HepG2 (cell line): ENCODE measurements around the gene ADAMTS4. TPM values are rescaled to one million over a fixed set of nuclear protein-coding genes. Genes with fewer than 3 reads are reported as not detected.
A peak's percentile ranks its signal among the peaks of the same experiment; 100 is the strongest.

Source experiments
- CHCHD3 ChIP-seq: sonication (generic); formaldehyde crosslinking; IDR thresholded peaks from 2 replicates; pipeline ENCODE4 v1.8.0; 2022; ENCODE audit warnings: mild to moderate bottlenecking, missing genetic modification reagents, moderate library complexity
- FOXK2 ChIP-seq: fragments of 450-650 bp; IDR thresholded peaks from 2 replicates; pipeline ENCODE4 v1.6.1; 2016
- GFI1 ChIP-seq: sonication (generic); formaldehyde crosslinking; IDR thresholded peaks from 2 replicates; pipeline ENCODE4 v1.5.0; 2020; ENCODE audit warnings: missing genetic modification reagents, mild to moderate bottlenecking, borderline replicate concordance
- GZF1 ChIP-seq: sonication (generic); formaldehyde crosslinking; IDR thresholded peaks from 2 replicates; pipeline ENCODE4 v1.5.1; 2020; ENCODE audit warnings: mild to moderate bottlenecking, missing genetic modification reagents
- HMG20A ChIP-seq: IDR thresholded peaks from 2 replicates; pipeline ENCODE4 v1.6.1; 2016; ENCODE audit warnings: borderline replicate concordance
- HNRNPL ChIP-seq: fragments of 200-400 bp; formaldehyde crosslinking; IDR thresholded peaks from 2 replicates; pipeline ENCODE4 v1.6.1; 2017; ENCODE audit warnings: mild to moderate bottlenecking, low read depth, low read length
- JUN ChIP-seq: sonication (generic); formaldehyde crosslinking; IDR thresholded peaks from 2 replicates; pipeline ENCODE4 v1.4.0; 2020; ENCODE audit warnings: mild to moderate bottlenecking, missing genetic modification reagents
- KAT8 ChIP-seq: IDR thresholded peaks from 2 replicates; pipeline ENCODE4 v1.6.1; 2016; ENCODE audit warnings: missing genetic modification reagents, missing compliant biosample characterization
- SRSF1 ChIP-seq: fragments of 200-400 bp; formaldehyde crosslinking; optimal IDR thresholded peaks from 2 replicates; pipeline ENCODE3; 2017; ENCODE audit warnings: mild to moderate bottlenecking, low read depth, low read length, moderate library complexity
- SRY ChIP-seq: sonication (generic); formaldehyde crosslinking; IDR thresholded peaks from 2 replicates; pipeline ENCODE4 v1.8.0; 2022; ENCODE audit warnings: mild to moderate bottlenecking, missing genetic modification reagents
- STAT5B ChIP-seq: sonication (generic); formaldehyde crosslinking; IDR thresholded peaks from 2 replicates; pipeline ENCODE4 v1.4.0; 2020; ENCODE audit warnings: missing genetic modification reagents
- ZC3H13 ChIP-seq: sonication (generic); formaldehyde crosslinking; IDR thresholded peaks from 2 replicates; pipeline ENCODE4 v1.8.1; 2023; ENCODE audit warnings: mild to moderate bottlenecking, missing genetic modification reagents, moderate library complexity
- ZEB1 ChIP-seq: IDR thresholded peaks from 2 replicates; pipeline ENCODE4 v1.6.1; 2012; ENCODE audit warnings: mild to moderate bottlenecking, low read depth, inconsistent platforms; ENCODE audit not compliant: insufficient replicate concordance
- ZFX ChIP-seq: sonication (generic); formaldehyde crosslinking; IDR thresholded peaks from 2 replicates; pipeline ENCODE4 v1.4.0; 2020; ENCODE audit warnings: mild to moderate bottlenecking, low read depth, missing genetic modification reagents, moderate library complexity
- ZNF629 ChIP-seq: sonication (generic); formaldehyde crosslinking; conservative IDR thresholded peaks from 2 replicates; pipeline ENCODE4 v1.5.0; 2020; ENCODE audit warnings: missing genetic modification reagents
- ZNF703 ChIP-seq: sonication (generic); formaldehyde crosslinking; IDR thresholded peaks from 2 replicates; pipeline ENCODE4 v1.5.1; 2020; ENCODE audit warnings: missing genetic modification reagents, mild to moderate bottlenecking, moderate library complexity, borderline replicate concordance
- polyA plus RNA-seq, 8 experiments: library from polyadenylated mRNA; depleted of rRNA in 3 of 8; stranded (reverse) in 7 of 8; unstranded in 1 of 8; fragments of >200 nt; fragmentation: Illumina TruSeq in 4 of 8; extraction: Trizol in 4 of 8; gene quantifications; 2 replicates each; pipeline versions ENCODE4 v1.2.1 to v1.2.3, GENCODE V29; 2011 to 2016; ENCODE audit warnings: low read depth in 4 of 8, missing spikeins in 1 of 8, mixed read lengths in 1 of 8; ENCODE audit not compliant: insufficient read depth in 1 of 8
- total RNA-seq, 5 experiments: library from RNA; depleted of rRNA; stranded (reverse); fragments of >200 nt; fragmentation: Illumina TruSeq; extraction: Trizol; gene quantifications; 2 replicates each; pipeline ENCODE4 v1.2.3, GENCODE V29; 2016; ENCODE audit warnings: low read depth in 1 of 5
- TF ChIP-seq, protein P1 (sequence below): sonication (generic); formaldehyde crosslinking; IDR thresholded peaks from 2 replicates; pipeline ENCODE4 v1.4.0; 2020; ENCODE audit warnings: mild to moderate bottlenecking, low read depth, missing genetic modification reagents
- TF ChIP-seq, protein P2 (sequence below): IDR thresholded peaks from 2 replicates; pipeline ENCODE4 v1.6.1; 2016; ENCODE audit warnings: missing biosample characterization, missing genetic modification reagents, low read depth
- TF ChIP-seq, protein P3 (sequence below): sonication (generic); formaldehyde crosslinking; conservative IDR thresholded peaks from 2 replicates; pipeline ENCODE4 v1.8.0; 2022; ENCODE audit warnings: mild to moderate bottlenecking, moderate library complexity, missing genetic modification reagents

The ADAMTS4 gene
- total and polyA plus RNA-seq, 2 of the 13 experiments (the other 11 are each of a cell fraction or from before 2014, with no cell fraction given): 0.51 to 1.7 TPM

DNA sequence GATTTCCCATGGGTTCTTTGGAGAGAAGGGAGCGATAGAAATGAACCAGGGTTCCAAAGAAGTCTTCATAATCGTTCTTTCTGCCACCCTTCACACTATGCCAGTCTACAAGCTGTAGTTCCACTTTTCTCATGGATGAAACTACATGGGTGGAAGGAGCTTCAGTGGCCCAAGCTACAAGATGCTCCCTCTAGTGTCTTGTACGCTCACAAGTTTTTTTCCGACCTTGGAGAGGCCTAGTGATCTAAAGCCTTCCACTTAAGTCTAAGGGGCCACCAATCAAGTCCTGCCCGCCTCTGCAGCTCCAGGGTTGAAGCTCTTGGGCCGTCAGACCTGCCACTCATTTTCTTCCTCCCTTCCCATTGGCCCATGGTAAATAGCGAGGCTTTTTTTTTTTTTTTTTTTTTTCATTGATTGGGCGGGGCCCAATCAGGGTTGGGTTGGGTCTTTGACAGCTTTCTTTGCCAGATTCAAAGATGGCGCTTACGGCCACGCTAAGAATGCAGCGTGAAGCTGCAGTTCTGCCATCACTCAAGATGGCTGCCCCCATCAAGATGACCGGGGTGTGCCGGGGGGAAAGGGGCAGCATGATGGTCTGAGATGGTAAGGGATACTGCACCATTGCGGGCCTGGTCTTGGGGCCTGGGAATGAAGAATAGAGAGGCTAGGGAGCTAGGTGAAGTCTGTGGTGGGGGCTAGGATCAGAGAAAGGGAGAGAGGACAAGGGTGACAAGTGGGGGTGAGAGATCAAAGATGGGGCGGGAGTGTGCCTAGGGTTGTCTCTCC is 26.9 kb upstream of the ADAMTS4 start, which contains the start of gene TOMM40L (continued):
- TF ChIP-seq ZNF703 (CRISPR knock-in tag) (no peak), GZF1 (no peak), GFI1 (peak; percentile 10; the same call in 1 of the 2 replicates), CHCHD3 (no peak), SRY (CRISPR knock-in tag) (no peak), ZC3H13 (no peak), STAT5B (CRISPR knock-in tag) (no peak), SRSF1 (no peak), ZEB1 (no peak), KAT8 (CRISPR knock-in tag) (peak; percentile 51; the same call in 1 of the 2 replicates), HMG20A (CRISPR knock-in tag) (no peak; the same call in 1 of the 2 replicates), JUN (CRISPR knock-in tag) (no peak), ZNF629 (no peak), HNRNPL (no peak), FOXK2 (peak; percentile 19; the same call in 1 of the 2 replicates), ZFX (peak; percentile 77)
- TF ChIP-seq, protein P1, sequence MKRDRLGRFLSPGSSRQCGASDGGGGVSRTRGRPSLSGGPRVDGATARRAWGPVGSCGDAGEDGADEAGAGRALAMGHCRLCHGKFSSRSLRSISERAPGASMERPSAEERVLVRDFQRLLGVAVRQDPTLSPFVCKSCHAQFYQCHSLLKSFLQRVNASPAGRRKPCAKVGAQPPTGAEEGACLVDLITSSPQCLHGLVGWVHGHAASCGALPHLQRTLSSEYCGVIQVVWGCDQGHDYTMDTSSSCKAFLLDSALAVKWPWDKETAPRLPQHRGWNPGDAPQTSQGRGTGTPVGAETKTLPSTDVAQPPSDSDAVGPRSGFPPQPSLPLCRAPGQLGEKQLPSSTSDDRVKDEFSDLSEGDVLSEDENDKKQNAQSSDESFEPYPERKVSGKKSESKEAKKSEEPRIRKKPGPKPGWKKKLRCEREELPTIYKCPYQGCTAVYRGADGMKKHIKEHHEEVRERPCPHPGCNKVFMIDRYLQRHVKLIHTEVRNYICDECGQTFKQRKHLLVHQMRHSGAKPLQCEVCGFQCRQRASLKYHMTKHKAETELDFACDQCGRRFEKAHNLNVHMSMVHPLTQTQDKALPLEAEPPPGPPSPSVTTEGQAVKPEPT (CRISPR knock-in tag): no peak
- TF ChIP-seq, protein P2, sequence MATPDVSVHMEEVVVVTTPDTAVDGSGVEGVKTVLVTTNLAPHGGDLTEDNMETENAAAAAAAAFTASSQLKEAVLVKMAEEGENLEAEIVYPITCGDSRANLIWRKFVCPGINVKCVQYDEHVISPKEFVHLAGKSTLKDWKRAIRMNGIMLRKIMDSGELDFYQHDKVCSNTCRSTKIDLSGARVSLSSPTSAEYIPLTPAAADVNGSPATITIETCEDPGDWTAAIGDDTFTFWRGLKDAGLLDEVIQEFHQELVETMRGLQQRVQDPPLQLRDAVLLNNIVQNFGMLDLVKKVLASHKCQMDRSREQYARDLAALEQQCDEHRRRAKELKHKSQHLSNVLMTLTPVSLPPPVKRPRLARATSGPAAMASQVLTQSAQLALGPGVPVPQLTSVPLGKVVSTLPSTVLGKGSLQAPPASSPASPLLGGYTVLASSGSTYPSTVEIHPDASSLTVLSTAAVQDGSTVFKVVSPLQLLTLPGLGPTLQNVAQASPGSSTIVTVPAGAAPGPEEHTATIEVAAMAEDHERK: no peak
- TF ChIP-seq, protein P3, sequence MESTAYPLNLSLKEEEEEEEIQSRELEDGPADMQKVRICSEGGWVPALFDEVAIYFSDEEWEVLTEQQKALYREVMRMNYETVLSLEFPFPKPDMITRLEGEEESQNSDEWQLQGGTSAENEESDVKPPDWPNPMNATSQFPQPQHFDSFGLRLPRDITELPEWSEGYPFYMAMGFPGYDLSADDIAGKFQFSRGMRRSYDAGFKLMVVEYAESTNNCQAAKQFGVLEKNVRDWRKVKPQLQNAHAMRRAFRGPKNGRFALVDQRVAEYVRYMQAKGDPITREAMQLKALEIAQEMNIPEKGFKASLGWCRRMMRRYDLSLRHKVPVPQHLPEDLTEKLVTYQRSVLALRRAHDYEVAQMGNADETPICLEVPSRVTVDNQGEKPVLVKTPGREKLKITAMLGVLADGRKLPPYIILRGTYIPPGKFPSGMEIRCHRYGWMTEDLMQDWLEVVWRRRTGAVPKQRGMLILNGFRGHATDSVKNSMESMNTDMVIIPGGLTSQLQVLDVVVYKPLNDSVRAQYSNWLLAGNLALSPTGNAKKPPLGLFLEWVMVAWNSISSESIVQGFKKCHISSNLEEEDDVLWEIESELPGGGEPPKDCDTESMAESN (CRISPR knock-in tag): no peak
